Body of pancreas (tissue), 4 donors: Measurements from ENCODE around the gene SYCN. TPM values are rescaled to one million over a fixed set of nuclear protein-coding genes. Genes with fewer than 3 reads are reported as not detected.

ENCODE experiments used
- ATAC-seq: fragments of 150-250 bp; one replicate; pipeline ENCODE4 v1.9.1; 2016
- DNase-seq, 4 donors: peaks; one replicate each; pipeline ENCODE4 v3.0.0-alpha.2; 2019
- H3K27ac ChIP-seq, 4 donors: fragments of 200-600 bp; sonication (generic); 1 replicate in 3 of 4; 2 replicates in 1 of 4; pipeline versions ENCODE4 v1.5.1 to v1.6.1; 2016 to 2019; ENCODE audit warnings: mild to moderate bottlenecking in 1 of 4, mixed read lengths in 1 of 4, moderate library complexity in 1 of 4
- H3K27me3 ChIP-seq, 2 donors: fragments of 200-600 bp; sonication (generic); one replicate each; pipeline ENCODE4 v1.6.0; 2016; ENCODE audit warnings: mild to moderate bottlenecking in 1 of 2
- H3K36me3 ChIP-seq, 2 donors: fragments of 200-600 bp; sonication (generic); replicated peaks in 1 of 2; 2 replicates each; pipeline ENCODE4 v1.5.1; 2016; ENCODE audit warnings: low read depth in 2 of 2; ENCODE audit not compliant: insufficient read depth in 1 of 2
- H3K4me1 ChIP-seq: fragments of 200-600 bp; sonication (generic); one replicate; pipeline ENCODE4 v1.6.0; 2016
- H3K4me3 ChIP-seq, 2 donors: fragments of 200-600 bp; sonication (generic); 1 replicate in 1 of 2; 2 replicates in 1 of 2; pipeline ENCODE4 v1.5.1; 2016 to 2019
- H3K9me3 ChIP-seq, 3 donors: fragments of 200-600 bp; sonication (generic); 1 replicate in 2 of 3; 2 replicates in 1 of 3; pipeline ENCODE4 v1.5.1; 2016
- POLR2A ChIP-seq, 3 donors: fragments of 450-650 bp; IDR thresholded peaks; one replicate each; pipeline ENCODE4 v1.6.1; 2016; ENCODE audit warnings: antibody characterized with exemption in 3 of 3, mild to moderate bottlenecking in 2 of 3
- WGBS, 2 donors: methylation state at CpG; one replicate each; pipeline ENCODE4 v1.1.5; 2017; 5-methylcytosine and 5-hydroxymethylcytosine counted together
- intact Hi-C: fragments of 100-400 bp; cut with DNase I; formaldehyde crosslinking; loops from one replicate; pipeline ENCODE4 v1.15.1; 2023
- total RNA-seq, 2 donors: library from RNA; depleted of rRNA; stranded (reverse); fragments of >200 nt; gene quantifications; one replicate each; pipeline ENCODE4 v1.1.0, GENCODE V29; 2016
- TF ChIP-seq, protein P1 (sequence below), 7 experiments: fragments of 450-650 bp in 4 of 7; fragments of 200-600 bp in 3 of 7; sonication (generic) in 3 of 7; IDR thresholded peaks; one replicate each; pipeline ENCODE4 v1.5.1; 2016 to 2019; ENCODE audit warnings: antibody characterized with exemption in 7 of 7

The SYCN gene
- total RNA-seq, 2 donors from 2014 or later: 2,614 to 5,793 TPM

DNA sequence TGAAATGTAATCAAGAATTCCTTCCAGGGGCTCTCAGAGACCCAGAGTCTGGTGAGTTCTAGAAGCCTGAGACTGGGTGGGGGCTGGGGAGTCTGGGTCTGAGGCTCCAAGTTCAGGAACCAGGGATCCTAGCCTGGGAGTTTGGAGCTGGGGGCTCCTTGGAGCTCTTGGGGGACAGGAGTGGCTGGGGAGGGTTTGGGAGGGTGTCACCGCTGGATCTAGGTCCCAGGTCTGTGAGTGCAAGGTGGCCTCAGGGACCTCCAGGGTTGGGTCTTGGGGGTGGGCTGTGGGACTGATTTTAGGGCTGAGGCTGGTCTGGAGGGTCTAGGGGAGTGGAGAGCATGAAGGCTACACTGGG, 1.1 kb downstream of the SYCN start:
- peak in 1 of 4 donors; percentile 20 for DNase-seq
- H3K27ac ChIP-seq: peak overlapping the region; percentile 77 to 91 (median 86)
- 36 to 40% methylated on average over 1 of the region's 1 CpG for WGBS, 2 donors
- intact Hi-C loops: no loop called here
- H3K27me3 ChIP-seq: no peaks in the 10 kb centered on the region
- ATAC-seq: no peak
- TF ChIP-seq POLR2A (IDR thresholded peaks at IDR 0.05): no peak
- TF ChIP-seq, protein P1, sequence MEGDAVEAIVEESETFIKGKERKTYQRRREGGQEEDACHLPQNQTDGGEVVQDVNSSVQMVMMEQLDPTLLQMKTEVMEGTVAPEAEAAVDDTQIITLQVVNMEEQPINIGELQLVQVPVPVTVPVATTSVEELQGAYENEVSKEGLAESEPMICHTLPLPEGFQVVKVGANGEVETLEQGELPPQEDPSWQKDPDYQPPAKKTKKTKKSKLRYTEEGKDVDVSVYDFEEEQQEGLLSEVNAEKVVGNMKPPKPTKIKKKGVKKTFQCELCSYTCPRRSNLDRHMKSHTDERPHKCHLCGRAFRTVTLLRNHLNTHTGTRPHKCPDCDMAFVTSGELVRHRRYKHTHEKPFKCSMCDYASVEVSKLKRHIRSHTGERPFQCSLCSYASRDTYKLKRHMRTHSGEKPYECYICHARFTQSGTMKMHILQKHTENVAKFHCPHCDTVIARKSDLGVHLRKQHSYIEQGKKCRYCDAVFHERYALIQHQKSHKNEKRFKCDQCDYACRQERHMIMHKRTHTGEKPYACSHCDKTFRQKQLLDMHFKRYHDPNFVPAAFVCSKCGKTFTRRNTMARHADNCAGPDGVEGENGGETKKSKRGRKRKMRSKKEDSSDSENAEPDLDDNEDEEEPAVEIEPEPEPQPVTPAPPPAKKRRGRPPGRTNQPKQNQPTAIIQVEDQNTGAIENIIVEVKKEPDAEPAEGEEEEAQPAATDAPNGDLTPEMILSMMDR (IDR thresholded peaks at IDR 0.05): no peak
- H3K36me3 ChIP-seq: no peaks in the 10 kb centered on the region
- H3K4me1 ChIP-seq: peaks cover 51% of the 10 kb centered on the region
- H3K9me3 ChIP-seq: no peaks in the 10 kb centered on the region
- H3K4me3 ChIP-seq: peak overlapping the region; percentile 51 to 72

DNA sequence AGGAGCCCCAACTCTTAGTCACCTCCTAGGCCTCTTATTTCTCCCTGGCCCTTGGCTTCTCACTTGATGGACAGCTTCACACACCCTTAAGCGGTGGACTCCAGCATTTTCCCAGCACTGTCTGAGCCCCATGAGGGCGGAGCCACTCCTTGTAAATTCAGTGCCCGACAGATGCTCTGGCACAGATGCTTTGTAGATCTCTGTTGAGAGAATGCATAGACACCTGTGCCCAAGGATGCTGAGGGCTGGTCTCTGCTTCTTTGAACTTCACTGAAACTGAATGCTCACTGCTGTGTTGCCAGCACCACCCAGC, 3.3 kb downstream of the SYCN start:
- intact Hi-C loops: no loop called here
- peak overlapping the region; percentile 66 to 91 (median 82) for H3K27ac ChIP-seq

DNA sequence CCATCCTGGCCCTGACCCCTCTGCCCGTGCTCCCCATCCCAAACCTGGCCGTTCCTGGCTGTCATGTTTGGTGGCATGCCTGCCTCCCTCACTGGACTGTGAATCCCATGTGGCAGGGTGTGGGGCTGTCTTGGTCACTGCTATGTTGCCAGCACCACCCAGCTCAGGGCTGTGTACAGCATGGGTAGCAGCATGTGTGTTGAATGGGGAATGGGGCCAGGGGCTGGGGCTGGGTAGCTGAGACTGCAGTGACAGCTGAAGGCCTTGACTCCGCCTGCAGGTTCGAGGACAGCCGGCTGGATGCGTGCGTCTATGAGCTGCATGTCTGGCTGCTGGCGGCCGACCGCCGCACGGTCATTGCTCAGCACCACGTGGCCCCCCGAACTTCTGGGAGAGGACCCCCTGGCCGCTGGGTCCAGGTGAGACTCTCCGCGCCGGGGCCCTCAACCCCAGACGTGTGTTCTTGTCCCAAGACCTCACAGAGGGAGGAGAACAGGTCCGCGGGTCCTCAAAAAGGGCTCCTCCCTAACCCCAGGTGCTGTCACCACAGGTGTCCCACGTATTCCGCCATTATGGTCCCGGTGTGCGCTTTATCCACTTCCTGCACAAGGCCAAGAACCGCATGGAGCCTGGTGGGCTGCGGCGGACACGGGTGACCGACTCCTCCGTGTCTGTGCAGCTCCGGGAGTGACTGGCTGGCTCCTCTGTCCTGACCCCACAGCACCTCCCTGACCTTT, 3.8 kb downstream of the SYCN start:
- H3K27me3 ChIP-seq: no peaks in the 10 kb centered on the region
- no peak overlapping the region for H3K4me3 ChIP-seq
- ATAC-seq (peak; percentile 7), DNase-seq (peak; percentile 74 to 87 (median 83))
- peak overlapping the region; percentile 66 to 91 (median 82) for H3K27ac ChIP-seq
- H3K9me3 ChIP-seq: no peaks in the 10 kb centered on the region
- 34 to 69% methylated on average over 12 to 32 of the region's 32 CpGs for WGBS, 2 donors
- H3K4me1 ChIP-seq: peaks cover 60% of the 10 kb centered on the region
- H3K36me3 ChIP-seq: no peaks in the 10 kb centered on the region
- intact Hi-C loops: no loop called here
- TF ChIP-seq POLR2A (IDR thresholded peaks at IDR 0.05): peak in 2 of 3 donors; percentile 34 to 36
- TF ChIP-seq, protein P1 (IDR thresholded peaks at IDR 0.05): no peak

More for the DNA sequence above, 3.3 kb downstream of the SYCN start:
- Histone ChIP-seq H3K9me3 (no peaks in the 10 kb centered on the region), H3K36me3 (no peaks in the 10 kb centered on the region), H3K4me1 (peaks cover 60% of the 10 kb centered on the region), H3K4me3 (no peak overlapping the region), H3K27me3 (no peaks in the 10 kb centered on the region)
- no peak for ATAC-seq
- DNase-seq: peak; percentile 53 to 68 (median 68)
- WGBS, 2 donors: 31 to 38% methylated on average over 3 of the region's 3 CpGs
- TF ChIP-seq, protein P1 (IDR thresholded peaks at IDR 0.05): no peak
- TF ChIP-seq POLR2A (IDR thresholded peaks at IDR 0.05): peak in 2 of 3 donors; percentile 26 to 37

DNA sequence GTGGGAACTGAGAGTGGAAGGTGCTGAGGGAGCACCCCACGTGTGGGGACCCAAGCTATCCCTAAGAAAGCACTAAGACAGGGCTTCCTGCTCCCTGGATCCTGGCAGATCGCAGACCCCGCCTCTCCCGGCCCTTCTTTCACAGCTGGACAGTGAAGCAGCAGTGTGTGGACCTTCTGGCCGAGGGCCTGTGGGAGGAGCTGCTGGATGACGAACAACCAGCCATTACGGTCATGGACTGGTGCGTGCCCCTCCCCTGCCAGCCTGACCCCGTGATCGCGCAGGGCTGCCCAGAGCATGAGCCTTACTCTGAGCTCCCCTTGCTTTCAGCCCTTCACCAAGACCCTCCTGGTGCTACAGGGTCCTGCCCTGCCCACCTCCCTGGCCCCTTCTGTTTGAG, 5.0 kb downstream of the SYCN start:
- peak; percentile 91 to 96 (median 96) for DNase-seq

More for the DNA sequence above, 5.0 kb downstream of the SYCN start:
- Histone ChIP-seq H3K27me3 (no peaks in the 10 kb centered on the region), H3K27ac (peak overlapping the region; percentile 75 to 91 (median 82)), H3K9me3 (no peaks in the 10 kb centered on the region), H3K36me3 (no peaks in the 10 kb centered on the region), H3K4me1 (peaks cover 68% of the 10 kb centered on the region), H3K4me3 (no peak overlapping the region)
- WGBS, 2 donors: 33 to 42% methylated on average over 6 to 11 of the region's 11 CpGs
- peak; percentile 77 for ATAC-seq
- intact Hi-C loops: no loop called here
- TF ChIP-seq, protein P1 (IDR thresholded peaks at IDR 0.05): no peak
- TF ChIP-seq POLR2A (IDR thresholded peaks at IDR 0.05): peak; percentile 38 to 60 (median 54)
